HG03442 (cell line): ENCODE results near the gene FOXD3.

Experiments used
- ATAC-seq: cut with Tn5 transposase; IDR thresholded peaks from one replicate; pipeline ENCODE4 v1.9.1; 2021; ENCODE audit warnings: mild to moderate bottlenecking, moderate library complexity; ENCODE audit not compliant: unreplicated experiment

The FOXD3 gene

DNA sequence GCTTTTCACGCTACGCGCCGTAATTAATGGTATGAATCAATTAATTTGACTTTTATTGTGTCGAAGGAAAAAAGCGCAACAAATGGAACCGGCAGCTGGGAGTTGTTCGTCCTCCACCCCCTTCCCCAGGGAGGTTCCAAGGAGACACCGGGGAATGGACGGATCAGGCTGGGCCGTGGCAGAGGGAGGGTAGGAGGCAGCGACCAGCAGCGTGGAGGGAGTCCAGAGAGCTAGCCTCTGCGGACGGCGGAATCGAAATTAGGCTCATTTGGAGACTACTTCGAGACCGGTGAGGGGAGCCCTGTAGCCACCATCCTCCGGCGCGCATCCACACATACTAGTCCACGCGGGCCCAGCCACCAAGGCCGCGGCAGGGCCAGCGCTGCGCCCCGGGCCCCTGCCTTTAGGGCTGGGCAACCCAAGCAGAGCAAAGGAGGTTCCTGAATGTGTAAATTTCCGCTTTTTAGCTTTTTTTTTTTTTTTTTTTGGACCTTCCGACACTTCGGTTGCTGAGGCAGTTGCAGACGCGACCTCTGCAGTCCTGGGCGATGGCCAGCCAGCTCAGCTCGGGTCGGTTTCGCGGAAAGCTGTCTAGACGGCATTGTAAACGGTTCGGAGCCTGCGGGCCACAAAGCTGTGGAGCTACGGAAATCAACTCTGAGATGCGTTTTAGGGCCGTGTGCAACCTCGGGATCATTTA is 2.2 kb upstream of the FOXD3 start:
- ATAC-seq: no peak

- no peak for ATAC-seq
These were observed 1.1 kb upstream of the FOXD3 start for GRCh38 chr1:63321066-63321784.

GRCh38 chr1:63321785-63322113 is 618 bp upstream of the FOXD3 start:
- ATAC-seq: no peak

DNA sequence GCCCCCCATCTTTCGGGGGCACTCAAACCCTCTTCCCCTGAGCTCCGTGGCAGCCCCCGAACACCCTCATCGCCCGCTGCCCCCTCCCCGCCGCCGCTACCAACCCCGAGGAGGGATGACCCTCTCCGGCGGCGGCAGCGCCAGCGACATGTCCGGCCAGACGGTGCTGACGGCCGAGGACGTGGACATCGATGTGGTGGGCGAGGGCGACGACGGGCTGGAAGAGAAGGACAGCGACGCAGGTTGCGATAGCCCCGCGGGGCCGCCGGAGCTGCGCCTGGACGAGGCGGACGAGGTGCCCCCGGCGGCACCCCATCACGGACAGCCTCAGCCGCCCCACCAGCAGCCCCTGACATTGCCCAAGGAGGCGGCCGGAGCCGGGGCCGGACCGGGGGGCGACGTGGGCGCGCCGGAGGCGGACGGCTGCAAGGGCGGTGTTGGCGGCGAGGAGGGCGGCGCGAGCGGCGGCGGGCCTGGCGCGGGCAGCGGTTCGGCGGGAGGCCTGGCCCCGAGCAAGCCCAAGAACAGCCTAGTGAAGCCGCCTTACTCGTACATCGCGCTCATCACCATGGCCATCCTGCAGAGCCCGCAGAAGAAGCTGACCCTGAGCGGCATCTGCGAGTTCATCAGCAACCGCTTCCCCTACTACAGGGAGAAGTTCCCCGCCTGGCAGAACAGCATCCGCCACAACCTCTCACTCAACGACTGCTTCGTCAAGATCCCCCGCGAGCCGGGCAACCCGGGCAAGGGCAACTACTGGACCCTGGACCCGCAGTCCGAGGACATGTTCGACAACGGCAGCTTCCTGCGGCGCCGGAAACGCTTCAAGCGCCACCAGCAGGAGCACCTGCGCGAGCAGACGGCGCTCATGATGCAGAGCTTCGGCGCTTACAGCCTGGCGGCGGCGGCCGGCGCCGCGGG is 837 bp downstream of the FOXD3 start:
- no peak for ATAC-seq

DNA sequence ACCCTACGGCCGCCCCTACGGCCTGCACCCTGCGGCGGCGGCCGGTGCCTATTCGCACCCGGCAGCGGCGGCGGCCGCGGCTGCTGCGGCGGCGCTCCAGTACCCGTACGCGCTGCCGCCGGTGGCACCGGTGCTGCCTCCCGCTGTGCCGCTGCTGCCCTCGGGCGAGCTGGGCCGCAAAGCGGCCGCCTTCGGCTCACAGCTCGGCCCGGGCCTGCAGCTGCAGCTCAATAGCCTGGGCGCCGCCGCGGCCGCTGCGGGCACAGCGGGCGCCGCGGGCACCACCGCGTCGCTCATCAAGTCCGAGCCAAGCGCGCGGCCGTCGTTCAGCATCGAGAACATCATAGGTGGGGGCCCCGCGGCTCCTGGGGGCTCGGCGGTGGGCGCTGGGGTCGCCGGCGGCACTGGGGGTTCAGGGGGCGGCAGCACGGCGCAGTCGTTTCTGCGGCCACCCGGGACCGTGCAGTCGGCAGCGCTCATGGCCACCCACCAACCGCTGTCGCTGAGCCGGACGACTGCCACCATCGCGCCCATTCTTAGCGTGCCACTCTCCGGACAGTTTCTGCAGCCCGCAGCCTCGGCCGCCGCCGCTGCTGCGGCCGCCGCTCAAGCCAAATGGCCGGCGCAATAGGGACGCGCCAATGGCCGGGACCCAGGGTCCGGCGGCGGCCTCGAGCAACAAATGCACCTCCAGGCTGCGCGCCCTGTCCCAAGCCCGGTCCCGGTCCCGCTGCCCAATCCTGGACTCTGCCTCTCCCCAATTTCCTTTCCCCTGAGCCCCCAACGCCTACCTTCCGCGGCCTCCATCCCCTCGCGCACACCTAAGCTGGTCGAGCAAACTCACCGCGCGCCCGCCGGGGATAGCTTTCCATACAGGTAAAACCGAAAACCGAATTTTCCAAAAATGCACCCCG is 1.8 kb downstream of the FOXD3 start:
- ATAC-seq: no peak

GRCh38 chr1:63324779-63325119 is 2.4 kb downstream of the FOXD3 start:
- ATAC-seq: no peak

GRCh38 chr1:63325279-63325985 is 3.1 kb downstream of the FOXD3 start:
- ATAC-seq: no peak

DNA sequence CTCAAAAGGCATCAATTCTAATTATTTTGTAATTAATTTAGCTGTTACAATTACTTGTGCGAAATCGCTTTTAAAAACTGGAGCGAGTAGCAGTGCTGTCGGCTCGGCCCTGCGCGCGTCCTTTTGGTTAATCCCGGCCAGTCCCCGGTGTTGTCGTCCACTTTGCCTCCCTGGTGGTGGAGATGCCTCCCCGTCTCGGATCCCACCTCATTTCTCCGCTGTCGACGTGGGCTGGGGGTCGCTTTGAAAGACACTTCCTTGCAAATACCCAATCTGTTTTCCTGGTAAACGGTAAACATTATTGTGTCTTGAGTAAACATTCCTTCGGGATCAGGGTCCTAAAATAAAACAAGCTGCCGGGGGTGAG is 3.7 kb downstream of the FOXD3 start:
- no peak for ATAC-seq

DNA sequence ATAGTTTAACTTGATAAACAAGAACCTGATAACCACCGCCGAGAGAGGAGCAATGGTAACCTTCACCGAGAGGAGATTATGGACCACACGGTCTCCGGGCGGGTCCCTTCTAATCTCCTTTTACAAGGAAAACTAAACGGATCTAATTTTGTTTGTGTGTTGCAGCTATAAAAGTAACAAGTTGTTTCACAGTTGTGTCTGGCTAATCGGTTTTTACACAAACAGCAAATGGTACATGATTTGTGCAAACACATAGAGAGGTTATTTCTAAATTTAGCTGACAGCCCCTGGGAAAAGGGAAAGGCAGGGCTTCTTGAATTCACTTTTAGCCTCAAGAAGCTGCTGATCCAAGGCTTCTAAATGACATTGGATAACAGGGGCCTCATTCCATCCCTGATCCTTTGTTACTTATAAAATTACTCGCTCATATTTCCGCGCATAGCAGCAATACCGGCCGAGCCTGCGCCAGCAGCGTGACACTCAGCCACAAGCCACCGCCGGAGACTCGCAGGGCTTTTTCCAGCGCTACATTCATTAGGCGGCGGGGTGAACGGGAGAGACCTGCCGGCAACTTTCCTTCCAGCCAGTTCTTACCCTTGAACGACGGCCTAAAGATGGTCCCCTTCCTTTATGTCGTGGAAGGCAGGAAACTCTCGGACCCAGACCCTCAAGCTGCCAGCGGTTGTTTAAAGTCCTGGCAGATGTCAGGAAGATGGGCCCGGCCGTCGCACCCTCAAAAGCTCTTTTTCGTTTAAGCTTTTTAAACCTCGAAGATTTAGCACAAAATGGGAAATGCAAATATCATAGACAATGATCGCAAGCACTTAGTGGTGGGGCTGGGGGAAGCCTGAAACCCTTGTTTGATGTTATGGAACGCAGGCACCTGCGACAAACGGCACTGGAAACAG is 4.4 kb downstream of the FOXD3 start:
- ATAC-seq: no peak

DNA sequence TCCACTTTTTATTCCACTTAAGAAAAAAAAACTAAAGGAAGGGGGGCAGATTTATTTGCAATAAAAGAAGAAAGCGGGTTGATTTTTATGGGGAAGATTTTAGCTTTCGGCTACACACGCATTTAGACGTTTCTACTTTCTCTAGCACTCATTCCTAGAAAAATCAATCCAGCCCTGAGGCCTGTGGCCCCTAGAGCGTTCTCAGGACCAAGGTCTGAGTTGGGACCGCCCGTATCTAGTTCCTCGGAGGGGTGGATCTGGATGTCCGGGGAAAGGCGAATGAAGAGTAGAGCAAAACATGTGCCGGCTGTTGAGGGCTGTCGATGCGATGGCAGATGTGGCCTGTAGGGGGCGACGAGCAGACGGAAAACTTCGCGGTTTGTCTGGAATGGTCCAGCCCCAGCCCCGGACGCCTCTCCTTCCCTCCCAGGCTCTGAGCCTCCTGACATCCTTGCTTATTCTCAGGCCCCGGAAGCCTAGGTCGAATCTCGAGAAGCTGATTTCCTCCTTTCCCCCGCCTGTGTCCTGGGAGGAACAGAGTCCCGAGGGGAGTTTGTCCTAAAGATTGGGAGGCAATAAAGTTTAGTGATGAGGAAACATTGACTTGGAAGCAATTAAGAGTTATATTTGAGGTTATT is 5.2 kb downstream of the FOXD3 start:
- ATAC-seq: peak; percentile 63

DNA sequence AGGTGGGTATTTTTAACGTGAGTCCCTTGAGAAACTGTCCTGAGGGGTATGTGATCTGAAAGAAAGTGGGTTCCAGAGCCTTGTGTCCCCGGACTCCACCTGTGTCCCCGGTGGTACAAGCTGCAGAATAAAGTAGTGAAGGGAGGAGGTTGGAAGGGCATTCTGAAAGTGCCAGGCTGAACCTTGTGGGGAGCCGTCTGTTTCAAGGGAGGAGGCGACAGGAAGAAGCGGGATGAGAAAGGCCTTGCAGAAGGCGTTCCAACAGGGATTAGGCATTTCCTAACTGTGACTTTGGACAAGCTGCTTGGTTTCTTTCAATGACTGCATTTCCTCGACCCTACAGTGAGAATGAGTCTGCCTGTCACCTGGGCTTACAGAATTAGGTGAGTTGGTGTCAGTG is 5.8 kb downstream of the FOXD3 start:
- no peak for ATAC-seq

DNA sequence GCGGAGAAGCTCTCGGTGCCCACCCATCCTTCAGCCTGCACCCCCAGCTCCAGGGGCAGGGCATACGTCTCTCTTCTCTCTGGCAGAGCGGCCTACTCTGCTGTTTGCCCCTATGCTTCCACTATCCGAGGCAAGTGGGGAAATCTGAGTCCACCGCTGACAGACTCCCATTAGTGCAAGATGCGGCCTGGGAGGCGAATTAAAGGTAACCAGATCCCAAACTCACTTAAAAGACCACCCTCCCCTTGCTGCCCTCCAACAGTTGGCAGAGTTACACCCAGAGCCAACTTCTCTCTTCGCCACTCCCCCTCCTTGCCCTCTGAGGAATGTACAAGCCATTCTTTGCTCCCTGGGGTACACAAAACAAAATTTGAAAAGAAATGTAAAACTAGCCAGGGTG is 6.4 kb downstream of the FOXD3 start:
- ATAC-seq: no peak

DNA sequence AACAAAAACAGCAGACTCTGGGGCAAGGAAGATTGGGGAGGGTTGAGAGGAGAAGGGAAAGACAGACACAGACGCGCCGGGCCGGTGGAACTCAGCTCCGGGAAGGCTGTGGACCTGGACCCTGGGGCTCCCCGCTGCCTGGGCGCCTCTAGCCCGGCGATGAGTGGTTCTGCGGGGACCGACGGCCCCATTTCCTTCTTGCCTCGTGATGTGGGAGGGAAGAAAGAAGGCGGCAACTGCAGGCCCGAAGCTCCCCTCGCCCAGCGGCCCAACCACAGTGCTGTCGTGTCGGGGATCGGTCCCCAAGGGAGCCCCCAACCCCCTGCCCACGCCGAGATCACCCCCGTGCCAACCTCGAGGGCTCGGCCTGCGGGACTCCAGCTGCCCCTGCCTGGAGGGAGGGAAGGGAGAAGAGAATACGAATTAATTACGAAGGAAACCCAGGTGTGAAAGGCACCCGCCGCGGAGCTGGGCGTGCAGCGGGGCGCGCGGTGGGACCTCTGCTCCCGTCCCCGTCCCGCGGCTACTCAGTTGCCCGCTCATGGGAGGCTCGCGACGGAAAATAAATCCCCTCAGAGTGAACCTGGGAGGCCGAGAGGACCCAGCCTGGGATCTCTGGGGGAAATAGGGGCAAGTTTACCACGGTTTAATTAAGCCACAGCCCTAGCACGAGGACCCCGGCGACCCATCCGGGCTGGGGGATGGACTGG is 7.4 kb downstream of the FOXD3 start:
- no peak for ATAC-seq

DNA sequence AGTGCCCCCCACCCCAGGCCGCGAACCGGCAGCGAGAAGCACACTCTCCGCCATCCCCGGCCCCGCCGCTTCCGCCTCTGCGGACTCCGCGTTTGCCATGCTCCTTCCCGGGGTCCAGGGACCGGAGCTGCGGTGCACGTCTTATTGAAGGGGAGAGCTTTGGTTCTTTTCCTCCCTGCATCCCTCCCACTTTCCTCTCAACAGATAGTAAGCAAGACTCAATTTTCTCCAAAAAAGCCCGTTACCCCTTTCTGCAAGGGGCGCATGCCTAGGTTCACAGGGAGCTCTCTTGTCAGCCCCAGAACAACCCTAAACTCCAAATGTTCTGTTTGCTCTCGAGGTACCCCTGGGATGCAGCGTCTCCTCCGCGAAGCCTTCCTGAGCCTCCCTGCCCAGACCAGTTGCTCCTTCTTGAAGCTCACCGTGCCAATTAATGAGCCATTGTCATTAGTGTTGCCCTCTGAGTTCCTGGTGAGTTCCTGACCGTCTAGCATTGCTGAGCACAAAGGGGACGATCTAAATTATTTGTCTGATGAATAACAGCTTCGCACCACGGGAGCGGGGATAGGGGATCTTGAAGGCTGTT is 8.1 kb downstream of the FOXD3 start:
- no peak for ATAC-seq

GRCh38 chr1:63342402-63342801 is 20.0 kb downstream of the FOXD3 start:
- no peak for ATAC-seq

- ATAC-seq: no peak
These were observed 21.6 kb downstream of the FOXD3 start for GRCh38 chr1:63343922-63344321.

DNA sequence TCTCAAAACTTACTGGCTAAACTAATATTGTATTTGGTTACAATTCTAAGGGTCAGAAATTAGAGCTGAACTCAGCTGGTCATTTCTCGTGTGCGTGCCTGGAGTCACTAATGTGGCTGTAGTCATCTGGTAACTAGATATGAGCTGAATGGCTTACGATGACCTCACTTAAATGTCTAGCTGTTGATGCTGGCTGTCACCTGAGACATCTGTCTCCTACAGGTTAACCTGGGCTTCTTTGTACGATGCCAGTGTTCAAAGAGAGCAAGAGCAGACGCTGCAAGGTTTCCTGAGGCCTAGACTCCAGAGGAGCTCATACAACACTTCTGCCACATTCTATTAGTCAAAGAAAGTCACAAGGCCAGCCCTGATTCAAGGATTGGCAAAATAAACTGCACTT is 28.0 kb downstream of the FOXD3 start:
- no peak for ATAC-seq

GRCh38 chr1:63352736-63353135 is 30.4 kb downstream of the FOXD3 start:
- ATAC-seq: no peak
